Ishikawa (cell line): ENCODE measurements around the gene RABEP1.

ENCODE experiments used
- CEBPB ChIP-seq: IDR thresholded peaks from 2 replicates; pipeline ENCODE4 v1.6.1; 2012
- CREB1 ChIP-seq: IDR thresholded peaks from 2 replicates; pipeline ENCODE4 v1.6.1; 2012; ENCODE audit warnings: low read depth
- EGR1 ChIP-seq: IDR thresholded peaks from 2 replicates; pipeline ENCODE4 v1.6.1; 2012
- EP300 ChIP-seq: IDR thresholded peaks from 2 replicates; pipeline ENCODE4 v1.6.1; 2012; ENCODE audit warnings: borderline replicate concordance
- FOXM1 ChIP-seq: IDR thresholded peaks from 2 replicates; pipeline ENCODE4 v1.6.1; 2012; ENCODE audit warnings: low read depth, borderline replicate concordance
- NFIC ChIP-seq: IDR thresholded peaks from 2 replicates; pipeline ENCODE4 v1.6.1; 2012
- RAD21 ChIP-seq: IDR thresholded peaks from 2 replicates; pipeline ENCODE4 v1.6.1; 2012; ENCODE audit warnings: low read depth
- TAF1 ChIP-seq: IDR thresholded peaks from 2 replicates; pipeline ENCODE4 v1.6.1; 2012; ENCODE audit warnings: low read depth, mild to moderate bottlenecking
- TCF12 ChIP-seq: IDR thresholded peaks from 2 replicates; pipeline ENCODE4 v1.6.1; 2012; ENCODE audit warnings: low read depth
- TEAD4 ChIP-seq: IDR thresholded peaks from 2 replicates; pipeline ENCODE4 v1.6.1; 2012
- YY1 ChIP-seq: IDR thresholded peaks from 2 replicates; pipeline ENCODE4 v1.6.1; 2012; ENCODE audit warnings: low read depth
- ZBTB7A ChIP-seq: IDR thresholded peaks from 2 replicates; pipeline ENCODE4 v1.6.1; 2012; ENCODE audit warnings: low read depth
- TF ChIP-seq, protein P1 (sequence below): IDR thresholded peaks from 2 replicates; pipeline ENCODE4 v1.6.1; 2012; ENCODE audit warnings: low read depth, mild to moderate bottlenecking
- TF ChIP-seq, protein P2 (sequence below): IDR thresholded peaks from 2 replicates; pipeline ENCODE4 v1.6.1; 2012
- TF ChIP-seq, protein P3 (sequence below): IDR thresholded peaks from 2 replicates; pipeline ENCODE4 v1.6.1; 2012

The RABEP1 gene

DNA sequence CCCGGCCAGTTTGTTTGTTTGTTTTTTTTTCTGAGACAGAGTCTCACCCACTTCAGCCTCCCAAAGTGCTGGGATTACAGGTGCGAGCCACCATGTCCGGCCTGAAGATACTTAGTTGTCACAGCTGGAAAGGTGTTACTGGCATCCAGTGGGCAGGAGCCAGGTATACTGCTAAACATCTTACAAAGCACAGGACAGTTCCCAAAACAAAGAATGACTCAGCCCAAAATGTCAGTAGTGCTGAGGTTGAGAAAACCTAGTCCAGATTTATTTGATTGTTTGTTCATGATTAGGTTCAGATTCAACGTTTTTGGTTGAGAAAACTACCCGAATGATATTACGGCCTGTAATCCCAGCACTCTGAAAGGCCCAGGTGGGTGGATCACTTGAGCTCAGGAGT lies 18.6 kb upstream of the RABEP1 start:
- TF ChIP-seq ZBTB7A = no peak

DNA sequence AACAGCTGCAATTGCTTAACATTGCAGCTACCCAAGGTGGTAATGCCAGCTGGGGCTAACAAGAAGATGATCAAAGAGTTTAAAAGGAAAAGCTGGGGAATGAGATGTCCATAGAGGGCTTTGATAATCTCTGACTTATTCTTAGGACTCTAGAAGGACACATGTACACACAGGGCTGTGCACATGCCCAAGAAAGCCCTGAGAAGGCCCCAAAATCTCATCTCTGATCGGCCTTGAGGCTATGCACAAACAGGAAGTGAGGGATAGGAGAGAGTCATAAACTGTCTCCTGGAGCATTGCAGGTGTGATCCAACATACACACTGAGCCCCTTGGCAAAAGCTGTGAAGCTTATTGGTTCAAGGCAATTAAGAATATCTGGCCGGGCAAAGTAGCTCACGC lies 17.2 kb upstream of the RABEP1 start:
- TF ChIP-seq, protein P1, sequence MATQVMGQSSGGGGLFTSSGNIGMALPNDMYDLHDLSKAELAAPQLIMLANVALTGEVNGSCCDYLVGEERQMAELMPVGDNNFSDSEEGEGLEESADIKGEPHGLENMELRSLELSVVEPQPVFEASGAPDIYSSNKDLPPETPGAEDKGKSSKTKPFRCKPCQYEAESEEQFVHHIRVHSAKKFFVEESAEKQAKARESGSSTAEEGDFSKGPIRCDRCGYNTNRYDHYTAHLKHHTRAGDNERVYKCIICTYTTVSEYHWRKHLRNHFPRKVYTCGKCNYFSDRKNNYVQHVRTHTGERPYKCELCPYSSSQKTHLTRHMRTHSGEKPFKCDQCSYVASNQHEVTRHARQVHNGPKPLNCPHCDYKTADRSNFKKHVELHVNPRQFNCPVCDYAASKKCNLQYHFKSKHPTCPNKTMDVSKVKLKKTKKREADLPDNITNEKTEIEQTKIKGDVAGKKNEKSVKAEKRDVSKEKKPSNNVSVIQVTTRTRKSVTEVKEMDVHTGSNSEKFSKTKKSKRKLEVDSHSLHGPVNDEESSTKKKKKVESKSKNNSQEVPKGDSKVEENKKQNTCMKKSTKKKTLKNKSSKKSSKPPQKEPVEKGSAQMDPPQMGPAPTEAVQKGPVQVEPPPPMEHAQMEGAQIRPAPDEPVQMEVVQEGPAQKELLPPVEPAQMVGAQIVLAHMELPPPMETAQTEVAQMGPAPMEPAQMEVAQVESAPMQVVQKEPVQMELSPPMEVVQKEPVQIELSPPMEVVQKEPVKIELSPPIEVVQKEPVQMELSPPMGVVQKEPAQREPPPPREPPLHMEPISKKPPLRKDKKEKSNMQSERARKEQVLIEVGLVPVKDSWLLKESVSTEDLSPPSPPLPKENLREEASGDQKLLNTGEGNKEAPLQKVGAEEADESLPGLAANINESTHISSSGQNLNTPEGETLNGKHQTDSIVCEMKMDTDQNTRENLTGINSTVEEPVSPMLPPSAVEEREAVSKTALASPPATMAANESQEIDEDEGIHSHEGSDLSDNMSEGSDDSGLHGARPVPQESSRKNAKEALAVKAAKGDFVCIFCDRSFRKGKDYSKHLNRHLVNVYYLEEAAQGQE = no peak
- no peak for TF ChIP-seq YY1
- TF ChIP-seq NFIC = no peak
- no peak for TF ChIP-seq RAD21
- no peak for TF ChIP-seq TEAD4
- no peak for TF ChIP-seq ZBTB7A
- TF ChIP-seq EGR1 = no peak
- no peak for TF ChIP-seq CEBPB
- no peak for TF ChIP-seq TCF12
- TF ChIP-seq TAF1 = no peak
- TF ChIP-seq, protein P2, sequence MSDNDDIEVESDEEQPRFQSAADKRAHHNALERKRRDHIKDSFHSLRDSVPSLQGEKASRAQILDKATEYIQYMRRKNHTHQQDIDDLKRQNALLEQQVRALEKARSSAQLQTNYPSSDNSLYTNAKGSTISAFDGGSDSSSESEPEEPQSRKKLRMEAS = no peak
- no peak for TF ChIP-seq FOXM1
- TF ChIP-seq, protein P3, sequence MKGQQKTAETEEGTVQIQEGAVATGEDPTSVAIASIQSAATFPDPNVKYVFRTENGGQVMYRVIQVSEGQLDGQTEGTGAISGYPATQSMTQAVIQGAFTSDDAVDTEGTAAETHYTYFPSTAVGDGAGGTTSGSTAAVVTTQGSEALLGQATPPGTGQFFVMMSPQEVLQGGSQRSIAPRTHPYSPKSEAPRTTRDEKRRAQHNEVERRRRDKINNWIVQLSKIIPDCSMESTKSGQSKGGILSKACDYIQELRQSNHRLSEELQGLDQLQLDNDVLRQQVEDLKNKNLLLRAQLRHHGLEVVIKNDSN = no peak
- TF ChIP-seq EP300 = no peak
- no peak for TF ChIP-seq CREB1

- TF ChIP-seq YY1 (no peak), EP300 (no peak), EGR1 (no peak), TCF12 (no peak), NFIC (no peak), CEBPB (no peak), CREB1 (no peak), ZBTB7A (no peak), RAD21 (no peak), TAF1 (no peak)
- TF ChIP-seq, protein P2 = no peak
- TF ChIP-seq, protein P1 = no peak
- TF ChIP-seq, protein P3 = no peak
Observed at GRCh38 chr17:5269241-5269960, 12.7 kb upstream of the RABEP1 start.

DNA sequence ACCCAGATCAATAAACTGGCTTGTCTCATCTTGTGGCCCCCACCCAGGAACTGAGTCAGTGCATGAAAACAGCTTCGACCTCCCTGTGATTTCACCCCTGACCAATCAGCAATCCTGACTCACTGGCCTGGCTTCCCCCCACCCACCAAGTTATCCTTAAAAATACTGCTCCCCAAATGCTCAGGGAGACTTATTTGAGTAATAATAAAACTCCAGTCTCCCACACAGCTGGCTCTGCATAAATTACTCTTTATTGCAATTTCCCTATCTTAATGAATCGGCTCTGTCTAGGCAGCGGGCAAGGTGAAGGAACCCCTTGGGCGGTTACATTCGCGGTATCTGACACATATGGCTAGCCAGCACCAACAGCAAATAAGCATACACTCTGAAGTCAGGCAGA lies 9.8 kb upstream of the RABEP1 start:
- TF ChIP-seq YY1 = no peak
- TF ChIP-seq, protein P2 = no peak
- TF ChIP-seq TEAD4 = no peak
- no peak for TF ChIP-seq ZBTB7A
- TF ChIP-seq CEBPB = no peak
- TF ChIP-seq, protein P1 = no peak
- TF ChIP-seq, protein P3 = no peak
- TF ChIP-seq EGR1 = no peak
- TF ChIP-seq TCF12 = no peak
- TF ChIP-seq RAD21 = no peak
- TF ChIP-seq EP300 = no peak
- no peak for TF ChIP-seq FOXM1
- no peak for TF ChIP-seq TAF1
- no peak for TF ChIP-seq NFIC
- no peak for TF ChIP-seq CREB1
